ENCODE data around the gene PLEKHA7. TPM values are rescaled to one million over a fixed set of nuclear protein-coding genes. Genes with fewer than 3 reads are reported as not detected.
"Not testable (repeated sequence)": the region's sequence is repeated elsewhere in the genome, so short reads cannot be mapped to it uniquely, and the experiment has no call there.

PLEKHA7 gene
- total RNA-seq, 1 donor from 2014 or later, result 4.8 TPM

- DNase-seq (ENCODE audit: low read depth in 2 of 2), result peak; percentile 45 to 66
Observed at GRCh38 chr11:16881074-16881709, 133.0 kb downstream of the PLEKHA7 start.

DNA sequence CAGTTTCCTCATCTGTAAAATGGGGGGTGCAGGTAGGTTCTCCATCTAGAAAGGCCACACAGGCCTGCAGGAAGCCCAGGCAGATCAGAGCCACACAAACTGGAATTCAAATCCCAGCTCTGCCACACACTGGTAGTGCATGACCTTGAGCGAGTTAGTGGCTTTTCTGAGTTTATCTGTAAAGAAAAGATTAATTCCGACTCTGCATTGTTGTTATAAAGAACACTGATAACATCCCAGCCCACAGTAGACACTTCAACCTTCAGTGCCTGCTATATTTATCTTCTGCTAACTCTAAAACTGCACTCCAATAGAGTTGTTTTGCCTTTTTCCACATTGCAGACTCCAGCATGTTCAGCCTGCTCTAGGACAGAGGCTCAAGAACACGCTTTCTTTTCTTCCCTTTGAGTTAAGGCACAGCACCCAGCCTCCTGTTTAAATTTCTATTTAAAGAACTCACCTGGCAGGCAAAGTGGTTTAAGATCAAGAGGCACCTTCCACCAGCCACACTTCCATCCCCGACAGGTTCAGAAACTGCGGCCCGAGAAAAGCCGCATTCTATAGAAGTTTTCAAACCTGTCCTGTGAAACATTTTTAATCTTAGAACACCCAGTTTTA is 133.9 kb downstream of the PLEKHA7 start:
- no peak for DNase-seq (ENCODE audit: low read depth in 2 of 2)

DNA sequence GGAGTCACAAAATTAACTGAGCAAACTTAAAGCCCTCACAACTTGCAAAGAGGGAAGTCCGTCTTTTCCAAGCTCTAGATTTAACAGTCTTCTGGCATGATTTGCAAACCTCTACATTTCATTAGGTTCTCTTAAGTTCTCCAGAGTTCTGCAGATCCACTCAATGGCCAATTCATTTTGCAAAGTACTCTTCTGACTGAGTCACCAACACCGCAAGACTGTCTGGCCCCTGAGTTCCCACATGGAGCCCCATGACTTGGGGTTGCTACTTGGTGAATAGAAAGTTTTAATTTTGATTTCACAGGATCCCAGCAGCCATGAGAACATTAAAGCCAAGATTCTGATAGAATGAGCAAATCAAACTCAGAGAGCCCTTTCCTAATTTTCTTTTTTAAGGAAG is 134.5 kb downstream of the PLEKHA7 start:
- no peak for DNase-seq (ENCODE audit: low read depth in 2 of 2)

DNA sequence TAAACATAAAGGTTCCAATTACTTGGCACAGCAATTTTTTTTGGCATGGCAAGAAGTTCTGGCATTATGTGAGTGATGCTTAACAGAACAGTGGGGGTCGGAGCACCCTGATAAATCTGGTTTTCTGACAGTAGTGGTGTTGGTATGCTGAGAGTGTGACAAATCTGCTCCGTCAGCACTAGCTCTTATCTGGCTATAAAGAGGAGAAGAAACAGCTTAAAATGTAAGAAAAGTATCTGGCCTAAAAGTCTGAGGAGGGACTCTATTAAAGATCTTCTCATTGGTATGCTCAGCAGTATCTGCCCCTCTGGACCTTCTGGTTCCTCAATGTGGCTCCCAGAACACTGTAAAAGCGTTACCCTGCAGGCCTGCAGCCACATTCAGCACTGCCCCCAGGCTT is 137.4 kb downstream of the PLEKHA7 start:
- no peak for DNase-seq (ENCODE audit: low read depth in 2 of 2)

DNA sequence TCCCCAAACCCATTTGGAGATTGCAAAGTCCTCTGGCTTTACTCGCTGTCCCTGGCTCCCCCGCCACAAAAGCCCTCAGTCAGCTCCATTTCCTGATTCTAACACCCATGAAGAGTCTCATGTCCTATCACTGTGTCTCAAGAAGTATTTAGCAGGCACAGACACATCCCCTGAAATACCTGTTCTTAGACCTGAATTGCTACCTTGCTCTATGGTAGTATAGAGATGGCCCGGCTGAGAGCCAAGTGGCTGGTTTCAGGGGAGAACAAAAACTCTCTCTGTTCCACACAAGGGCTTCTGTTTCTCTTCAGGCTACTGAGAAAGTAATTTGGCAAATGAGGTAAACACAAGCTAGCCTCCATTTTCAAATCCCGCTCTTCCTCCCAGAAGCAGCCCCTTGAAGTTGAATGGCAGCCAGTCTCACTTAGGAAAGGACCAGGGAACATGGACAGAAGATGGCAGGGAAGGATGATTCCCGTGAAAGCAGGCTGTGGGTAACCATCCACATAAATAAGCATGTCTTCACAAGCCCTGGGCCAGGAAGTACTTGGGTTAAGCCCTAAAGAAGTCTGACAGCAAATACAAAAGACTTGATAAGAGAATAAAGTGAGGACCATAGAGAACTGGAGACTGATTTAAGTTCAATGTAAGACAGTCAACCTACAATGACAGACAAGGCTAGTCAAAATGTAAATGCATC is 138.0 kb downstream of the PLEKHA7 start:
- no peak for DNase-seq (ENCODE audit: low read depth in 2 of 2)

- no peak for DNase-seq (ENCODE audit: low read depth in 2 of 2)
Observed at GRCh38 chr11:16874275-16874975, 139.8 kb downstream of the PLEKHA7 start.

DNA sequence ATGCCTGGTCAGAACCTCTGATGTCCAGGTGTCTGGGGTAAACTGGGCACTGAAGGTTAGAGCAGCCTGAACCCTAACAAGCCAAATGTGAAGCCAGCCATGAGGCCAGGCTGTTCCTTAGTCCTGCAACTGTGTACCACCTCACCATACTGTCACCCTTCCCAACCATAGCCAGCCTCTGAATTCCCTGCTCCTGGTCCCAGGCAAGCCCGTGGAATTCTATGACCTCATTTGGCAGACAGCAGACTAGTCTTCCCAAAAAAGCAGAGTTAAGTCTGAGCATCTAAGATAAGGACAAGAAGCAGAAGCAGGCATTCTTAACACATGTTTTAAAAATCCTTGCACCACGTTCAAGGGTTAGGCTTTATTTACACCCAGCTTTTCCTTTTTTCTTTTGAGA is 140.9 kb downstream of the PLEKHA7 start:
- no peak for DNase-seq (ENCODE audit: low read depth in 2 of 2)

DNA sequence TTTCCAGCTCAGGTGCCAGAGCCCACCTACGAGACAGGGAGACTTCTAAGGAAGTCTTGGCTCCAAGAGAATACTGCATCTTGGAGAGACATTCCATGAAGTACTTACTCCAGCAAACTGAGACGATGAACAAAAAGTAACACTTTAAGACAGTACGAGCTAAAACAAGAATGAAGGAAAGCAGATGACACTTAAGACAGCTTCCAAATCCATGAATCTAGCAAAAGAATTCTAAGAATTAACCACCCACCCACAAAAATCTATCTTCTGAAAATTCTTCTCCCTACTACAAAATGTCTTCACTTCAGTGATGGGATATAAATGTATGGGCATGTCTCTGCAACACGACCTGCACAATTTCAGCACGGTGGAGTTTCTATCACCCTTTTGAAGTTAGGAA is 142.8 kb downstream of the PLEKHA7 start:
- no peak for DNase-seq (ENCODE audit: low read depth in 2 of 2)

DNA sequence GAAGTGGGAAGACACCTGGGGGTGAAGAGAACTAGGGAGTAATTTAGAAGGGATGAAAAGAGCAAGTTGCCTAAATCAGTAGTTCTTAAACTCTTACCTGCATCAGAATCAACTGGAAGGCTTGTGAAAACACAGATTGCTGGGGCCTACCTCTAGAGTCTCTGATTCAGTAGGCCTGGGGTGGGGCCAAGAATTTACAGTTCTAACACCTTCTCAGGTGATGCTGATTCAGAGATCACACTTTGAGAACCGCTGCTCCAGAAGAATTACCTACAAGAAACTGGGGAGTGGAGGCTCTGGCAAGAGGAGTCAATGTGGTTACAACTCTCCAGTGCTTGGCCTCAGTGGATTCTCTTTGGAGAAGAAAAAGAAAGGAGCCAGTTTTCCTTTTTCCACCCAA is 147.1 kb downstream of the PLEKHA7 start:
- no peak for DNase-seq (ENCODE audit: low read depth in 2 of 2)

DNA sequence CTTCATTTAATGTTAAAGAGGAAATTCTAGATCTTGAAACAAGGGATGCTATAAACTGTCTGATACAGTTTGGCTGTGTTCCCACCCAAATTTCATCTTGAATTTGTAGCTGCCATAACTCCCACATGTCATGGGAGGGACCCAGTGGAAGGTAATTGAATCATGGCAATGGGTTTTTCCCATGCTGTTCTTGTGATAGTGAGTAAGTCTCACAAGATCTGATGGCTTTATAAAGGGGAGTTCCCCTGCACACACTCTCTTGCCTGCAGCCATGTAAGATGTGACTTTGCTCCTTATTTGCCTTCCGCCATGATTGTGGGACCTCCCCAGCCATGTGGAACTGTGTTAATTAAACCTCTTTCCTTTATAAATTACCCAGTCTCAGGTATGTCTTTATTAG is 149.8 kb downstream of the PLEKHA7 start:
- DNase-seq (ENCODE audit: low read depth in 2 of 2), result not testable (repeated sequence)

GRCh38 chr11:16863389-16863788 is 150.8 kb downstream of the PLEKHA7 start:
- no peak for DNase-seq (ENCODE audit: low read depth in 2 of 2)

DNA sequence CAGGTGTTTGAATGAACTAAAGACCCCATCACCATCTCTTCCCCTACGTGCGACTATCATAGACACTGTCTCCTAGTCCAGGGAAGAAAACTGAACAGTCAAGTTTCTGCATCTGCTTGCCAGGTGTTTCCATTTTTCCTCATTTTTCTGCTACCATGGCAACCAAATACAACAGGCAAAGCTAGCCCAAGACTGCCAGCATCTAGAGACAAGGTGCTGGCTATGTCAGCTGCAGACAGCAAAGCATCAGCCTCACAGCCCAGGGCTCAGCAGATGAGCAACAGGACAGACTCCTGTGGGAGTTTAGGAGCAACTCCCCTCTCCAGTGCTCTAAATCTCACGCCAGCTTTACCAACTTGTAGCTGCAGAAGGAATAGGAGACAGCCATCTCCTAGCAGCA is 151.5 kb downstream of the PLEKHA7 start:
- DNase-seq (ENCODE audit: low read depth in 2 of 2), result peak in 1 of 2 donors; percentile 7

DNA sequence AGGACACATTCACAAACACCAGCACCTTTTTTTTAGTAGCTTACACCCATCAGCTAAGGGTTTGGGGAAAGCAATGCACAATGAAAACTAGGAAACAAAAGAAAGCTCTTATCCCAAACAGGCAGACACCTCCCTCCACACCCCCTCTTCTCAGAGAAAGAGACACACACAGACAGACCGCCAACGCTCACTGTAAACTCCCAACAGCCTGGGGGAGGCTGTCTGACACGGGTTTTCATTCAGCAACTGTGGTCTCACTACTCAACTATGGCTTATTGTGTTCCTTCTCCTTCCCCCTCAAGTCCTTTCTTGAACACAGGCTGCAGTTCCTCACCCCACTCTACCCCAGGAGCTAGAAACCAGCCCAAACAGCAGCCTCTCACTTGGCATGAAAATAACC is 152.4 kb downstream of the PLEKHA7 start:
- no peak for DNase-seq (ENCODE audit: low read depth in 2 of 2)

GRCh38 chr11:16860617-16861016 is 153.6 kb downstream of the PLEKHA7 start:
- no peak for DNase-seq (ENCODE audit: low read depth in 2 of 2)

GRCh38 chr11:16859651-16860050 is 154.6 kb downstream of the PLEKHA7 start:
- DNase-seq (ENCODE audit: low read depth in 2 of 2), result no peak

GRCh38 chr11:16857186-16857585 is 157.0 kb downstream of the PLEKHA7 start:
- DNase-seq (ENCODE audit: low read depth in 2 of 2), result no peak

DNA sequence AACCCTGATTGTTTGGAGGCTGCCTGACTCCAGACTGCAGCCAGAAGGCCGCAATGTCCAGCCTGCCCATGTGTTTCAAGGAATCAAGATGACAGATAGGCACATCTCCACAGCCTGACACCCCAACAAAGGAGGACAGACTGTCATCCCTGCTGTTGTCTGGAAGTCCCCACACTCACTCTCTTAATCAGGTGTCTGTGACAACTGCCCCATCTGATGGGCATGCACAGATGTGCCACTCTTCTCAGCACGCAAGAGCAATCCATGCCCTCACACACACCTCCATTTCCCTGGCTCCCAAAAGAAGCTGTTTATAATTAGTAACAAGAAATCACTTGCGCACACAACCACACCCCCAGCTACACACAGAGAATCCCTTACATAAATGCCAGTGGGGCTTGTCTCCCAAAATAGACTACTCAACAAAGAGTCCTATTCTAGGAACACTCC is 158.2 kb downstream of the PLEKHA7 start:
- DNase-seq (ENCODE audit: low read depth in 2 of 2), result no peak

DNA sequence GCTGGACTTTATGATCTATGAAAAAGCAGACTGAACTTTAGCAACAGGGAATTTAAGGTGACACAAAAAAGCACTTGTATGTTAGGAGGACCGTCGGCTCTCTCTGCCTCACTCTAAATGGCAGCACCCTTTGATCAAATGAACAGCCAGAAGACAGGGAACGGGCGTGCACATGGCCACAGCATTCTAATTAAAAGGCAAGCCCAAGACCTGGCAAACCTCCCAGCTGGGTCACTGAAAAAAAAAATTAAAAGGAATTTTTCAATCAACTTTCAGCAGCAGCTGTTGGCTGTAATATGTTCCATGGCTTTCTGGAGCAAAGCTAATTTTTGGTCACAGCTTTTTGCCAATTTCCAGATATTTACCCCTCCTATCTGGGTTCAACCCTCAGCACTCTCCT is 159.2 kb downstream of the PLEKHA7 start:
- DNase-seq (ENCODE audit: low read depth in 2 of 2), result no peak

DNA sequence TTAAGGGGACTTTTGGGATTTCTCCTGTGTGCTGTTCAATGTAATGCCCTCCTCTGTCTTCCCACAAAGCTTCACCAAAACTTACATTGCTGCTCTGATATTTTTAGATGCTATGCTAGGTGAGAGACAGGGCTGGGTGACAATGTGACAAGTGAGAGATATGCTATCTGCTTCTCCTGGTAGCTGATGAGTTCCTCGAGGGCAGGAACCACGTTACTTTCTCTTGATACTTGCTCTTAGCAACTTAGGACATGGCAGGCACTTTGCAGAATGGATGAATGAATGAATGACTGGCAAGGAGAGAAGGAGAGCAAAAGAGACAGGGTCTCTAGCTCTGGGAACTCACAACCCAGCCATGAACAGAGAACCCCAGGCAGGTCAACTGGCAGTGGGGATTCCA is 160.4 kb downstream of the PLEKHA7 start:
- DNase-seq (ENCODE audit: low read depth in 2 of 2), result no peak

DNA sequence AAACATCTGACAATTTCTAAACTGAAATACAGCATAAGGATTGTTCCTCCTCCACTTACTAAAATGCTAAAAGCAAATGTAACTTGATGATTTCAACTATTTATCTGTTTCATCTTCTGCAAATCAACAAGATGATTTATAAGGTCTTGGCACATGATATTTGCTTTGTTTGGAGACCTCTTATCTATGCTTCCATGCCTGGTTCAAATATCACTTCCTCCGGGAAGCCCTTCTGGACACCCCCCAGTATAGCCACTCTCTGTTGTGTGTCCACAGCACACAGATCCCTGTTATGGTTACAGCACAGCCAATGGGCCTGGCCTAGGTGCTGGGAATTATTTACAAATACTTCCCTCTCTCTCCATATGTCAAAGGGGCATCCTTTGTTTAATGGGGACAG is 160.9 kb downstream of the PLEKHA7 start:
- DNase-seq (ENCODE audit: low read depth in 2 of 2), result peak; percentile 8 to 90

DNA sequence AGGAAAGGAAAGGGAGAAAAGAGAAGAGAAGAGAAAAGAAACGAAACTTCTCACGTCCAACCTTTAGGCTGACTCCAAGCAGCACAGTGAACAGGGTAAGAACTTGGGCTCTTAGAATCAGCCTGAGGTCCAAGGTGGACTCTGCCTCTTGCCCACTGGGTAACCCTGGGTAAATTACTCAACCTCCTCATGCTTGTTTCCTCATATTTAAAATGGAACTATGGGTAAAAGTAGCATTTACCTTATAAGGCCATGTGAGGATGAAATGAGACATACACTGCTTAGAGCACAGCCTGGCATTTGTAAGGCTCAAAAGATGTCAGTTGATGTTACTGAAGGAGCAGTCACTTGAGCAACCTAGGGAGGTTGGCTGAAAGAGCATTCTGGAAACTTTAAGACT is 167.9 kb downstream of the PLEKHA7 start:
- DNase-seq (ENCODE audit: low read depth in 2 of 2), result no peak

GRCh38 chr11:16844268-16844771 is 169.9 kb downstream of the PLEKHA7 start:
- DNase-seq (ENCODE audit: low read depth in 2 of 2), result no peak

All from lung microvascular endothelial cell (primary cell).